Keratinocyte (primary cell): ENCODE measurements around the gene CALCOCO1. TPM values are rescaled to one million over a fixed set of nuclear protein-coding genes. Genes with fewer than 3 reads are reported as not detected.

Source experiments
- DNase-seq: peaks from one replicate; pipeline ENCODE4 v3.0.0-alpha.2; 2011; ENCODE audit warnings: low read depth, missing footprints, low spot score
- FAIRE-seq: peaks from 2 replicates; lab custom pipeline; 2011; peaks lifted over from hg19 to GRCh38; lab: Jason Lieb, UNC
- H2AFZ ChIP-seq: 2 replicates; pipeline ENCODE4 v1.6.0; 2012; ENCODE audit warnings: low read length, control low read depth, inconsistent platforms; ENCODE audit not compliant: control insufficient read depth
- H3K27ac ChIP-seq: 2 replicates; pipeline ENCODE4 v1.5.1; 2011; ENCODE audit warnings: low read length; ENCODE audit not compliant: control insufficient read depth, insufficient read depth
- H3K27me3 ChIP-seq: 3 replicates; pipeline ENCODE4 v1.6.0; 2011; ENCODE audit warnings: low read length; ENCODE audit not compliant: control insufficient read depth, insufficient read depth; ENCODE audit errors: extremely low read depth
- H3K36me3 ChIP-seq, 2 experiments: 2 replicates in 1 of 2; 3 replicates in 1 of 2; pipeline ENCODE4 v1.5.1; 2011; ENCODE audit warnings: low read length in 2 of 2, mild to moderate bottlenecking in 1 of 2; ENCODE audit not compliant: control insufficient read depth in 2 of 2, insufficient read depth in 2 of 2; ENCODE audit errors: extremely low read depth in 1 of 2
- H3K4me1 ChIP-seq: 3 replicates; pipeline ENCODE4 v1.5.1; 2011; ENCODE audit warnings: low read length; ENCODE audit not compliant: control insufficient read depth, insufficient read depth; ENCODE audit errors: extremely low read depth
- H3K4me2 ChIP-seq: 3 replicates; pipeline ENCODE4 v1.6.0; 2011; ENCODE audit warnings: low read depth, low read length; ENCODE audit not compliant: control insufficient read depth, insufficient read depth; ENCODE audit errors: extremely low read depth
- H3K4me3 ChIP-seq, 3 experiments: fragments of 200-600 bp in 1 of 3; sonication (generic) in 1 of 3; 2 replicates in 2 of 3; 3 replicates in 1 of 3; pipeline ENCODE4 v1.5.1; 2011 to 2016; ENCODE audit warnings: low read length in 3 of 3, mild to moderate bottlenecking in 3 of 3, control low read depth in 2 of 3, inconsistent platforms in 1 of 3, low read depth in 1 of 3, mixed read lengths in 1 of 3, mixed run types in 1 of 3, moderate library complexity in 1 of 3; ENCODE audit not compliant: control insufficient read depth in 2 of 3, insufficient read depth in 2 of 3; ENCODE audit errors: extremely low read depth in 1 of 3
- H3K79me2 ChIP-seq: 2 replicates; pipeline ENCODE4 v1.6.0; 2012; ENCODE audit warnings: low read length; ENCODE audit not compliant: control insufficient read depth, insufficient read depth
- H3K9ac ChIP-seq: 3 replicates; pipeline ENCODE4 v1.6.0; 2011; ENCODE audit warnings: low read length; ENCODE audit not compliant: control insufficient read depth, insufficient read depth; ENCODE audit errors: extremely low read depth
- H3K9me1 ChIP-seq: 3 replicates; pipeline ENCODE4 v1.6.0; 2011; ENCODE audit warnings: low read length; ENCODE audit not compliant: control insufficient read depth, insufficient read depth; ENCODE audit errors: extremely low read depth
- H3K9me3 ChIP-seq: 2 replicates; pipeline ENCODE4 v1.5.1; 2012; ENCODE audit warnings: low read depth, low read length; ENCODE audit not compliant: control insufficient read depth
- H4K20me1 ChIP-seq: 3 replicates; pipeline ENCODE4 v1.6.0; 2011; ENCODE audit warnings: low read length; ENCODE audit not compliant: control insufficient read depth, insufficient read depth; ENCODE audit errors: extremely low read depth
- EZH2 ChIP-seq: IDR thresholded peaks from one replicate; pipeline ENCODE4 v1.6.1; 2012; ENCODE audit warnings: inconsistent platforms, mild to moderate bottlenecking, low read length, moderate library complexity
- dilution Hi-C: fragments of 300-500 bp; cut with MboI; formaldehyde crosslinking; loops from one replicate; pipeline ENCODE4 v1.7.0; 2020; ENCODE audit warnings: low sequenced_read_pairs; ENCODE audit not compliant: extremely low pct_ligation_motif_present
- polyA plus RNA-seq, 5 experiments: library from polyadenylated mRNA; depleted of rRNA in 3 of 5; stranded (reverse) in 3 of 5; stranded (forward) in 1 of 5; unstranded in 1 of 5; fragments of >200 nt; gene quantifications; 1 replicate in 1 of 5; 2 replicates in 3 of 5; 3 replicates in 1 of 5; pipeline versions ENCODE4 v1.2.1 to v1.2.3, GENCODE V29; 2011 to 2012; ENCODE audit warnings: missing spikeins in 2 of 5, low read depth in 1 of 5, low replicate concordance in 1 of 5
- TF ChIP-seq, protein P1 (sequence below), 3 experiments: IDR thresholded peaks in 1 of 3; conservative IDR thresholded peaks in 1 of 3; optimal IDR thresholded peaks in 1 of 3; 2 replicates in 2 of 3; 3 replicates in 1 of 3; pipeline versions ENCODE3 to v1.5.1; 2011; ENCODE audit warnings: low read length in 3 of 3, mild to moderate bottlenecking in 3 of 3, moderate library complexity in 2 of 3, control low read depth in 1 of 3, inconsistent platforms in 1 of 3; ENCODE audit not compliant: insufficient read depth in 2 of 3; ENCODE audit errors: extremely low read depth in 1 of 3

Gene CALCOCO1
- polyA plus RNA-seq, 1 donor (not counting 4 experiments of a cell fraction or from before 2014, with no cell fraction given), result 67.3 TPM

- H4K20me1 ChIP-seq, result no peaks in the 10 kb centered on the region
- no peak overlapping the region for H3K27ac ChIP-seq
- TF ChIP-seq, protein P1, sequence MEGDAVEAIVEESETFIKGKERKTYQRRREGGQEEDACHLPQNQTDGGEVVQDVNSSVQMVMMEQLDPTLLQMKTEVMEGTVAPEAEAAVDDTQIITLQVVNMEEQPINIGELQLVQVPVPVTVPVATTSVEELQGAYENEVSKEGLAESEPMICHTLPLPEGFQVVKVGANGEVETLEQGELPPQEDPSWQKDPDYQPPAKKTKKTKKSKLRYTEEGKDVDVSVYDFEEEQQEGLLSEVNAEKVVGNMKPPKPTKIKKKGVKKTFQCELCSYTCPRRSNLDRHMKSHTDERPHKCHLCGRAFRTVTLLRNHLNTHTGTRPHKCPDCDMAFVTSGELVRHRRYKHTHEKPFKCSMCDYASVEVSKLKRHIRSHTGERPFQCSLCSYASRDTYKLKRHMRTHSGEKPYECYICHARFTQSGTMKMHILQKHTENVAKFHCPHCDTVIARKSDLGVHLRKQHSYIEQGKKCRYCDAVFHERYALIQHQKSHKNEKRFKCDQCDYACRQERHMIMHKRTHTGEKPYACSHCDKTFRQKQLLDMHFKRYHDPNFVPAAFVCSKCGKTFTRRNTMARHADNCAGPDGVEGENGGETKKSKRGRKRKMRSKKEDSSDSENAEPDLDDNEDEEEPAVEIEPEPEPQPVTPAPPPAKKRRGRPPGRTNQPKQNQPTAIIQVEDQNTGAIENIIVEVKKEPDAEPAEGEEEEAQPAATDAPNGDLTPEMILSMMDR (optimal IDR thresholded peaks at IDR 0.05 in 1 of 3, IDR thresholded peaks at IDR 0.05 in 1 of 3, conservative IDR thresholded peaks at IDR 0.05 in 1 of 3; ENCODE audit: extremely low read depth in 1 of 3, insufficient read depth in 2 of 3, low read length in 3 of 3), result no peak
- TF ChIP-seq EZH2, result no peak
- H3K9ac ChIP-seq, result no peak overlapping the region
- DNase-seq, result no peak
- no peaks in the 10 kb centered on the region for H3K36me3 ChIP-seq
- H3K4me3 ChIP-seq, result no peak overlapping the region
- H3K4me1 ChIP-seq, result peaks cover 22% of the 10 kb centered on the region
- H3K9me1 ChIP-seq, result no peaks in the 10 kb centered on the region
- dilution Hi-C loops, result no loop called here
- H3K79me2 ChIP-seq, result no peaks in the 10 kb centered on the region
- H3K27me3 ChIP-seq, result peaks cover 3% of the 10 kb centered on the region
- H3K9me3 ChIP-seq, result no peaks in the 10 kb centered on the region
- no peak overlapping the region for H2AFZ ChIP-seq
- FAIRE-seq, result no peak
- H3K4me2 ChIP-seq, result no peak overlapping the region
Observed at GRCh38 chr12:53694756-53695151, 32.5 kb downstream of the CALCOCO1 start.

GRCh38 chr12:53688134-53688533 is 39.1 kb downstream of the CALCOCO1 start:
- H3K9me3 ChIP-seq, result no peaks in the 10 kb centered on the region
- H4K20me1 ChIP-seq, result no peaks in the 10 kb centered on the region
- DNase-seq (no peak), FAIRE-seq (no peak)
- H3K9me1 ChIP-seq, result no peaks in the 10 kb centered on the region
- no peak overlapping the region for H3K27ac ChIP-seq
- no peak overlapping the region for H3K4me3 ChIP-seq
- no peak overlapping the region for H2AFZ ChIP-seq
- no peaks in the 10 kb centered on the region for H3K4me1 ChIP-seq
- H3K27me3 ChIP-seq, result no peaks in the 10 kb centered on the region
- dilution Hi-C loops, result no loop called here
- TF ChIP-seq EZH2, result no peak
- TF ChIP-seq, protein P1 (optimal IDR thresholded peaks at IDR 0.05 in 1 of 3, IDR thresholded peaks at IDR 0.05 in 1 of 3, conservative IDR thresholded peaks at IDR 0.05 in 1 of 3; ENCODE audit: extremely low read depth in 1 of 3, insufficient read depth in 2 of 3, low read length in 3 of 3), result no peak
- H3K9ac ChIP-seq, result no peak overlapping the region
- H3K79me2 ChIP-seq, result no peaks in the 10 kb centered on the region
- no peak overlapping the region for H3K4me2 ChIP-seq
- no peaks in the 10 kb centered on the region for H3K36me3 ChIP-seq
